Measurements from ENCODE around the gene IL18R1.

DNA sequence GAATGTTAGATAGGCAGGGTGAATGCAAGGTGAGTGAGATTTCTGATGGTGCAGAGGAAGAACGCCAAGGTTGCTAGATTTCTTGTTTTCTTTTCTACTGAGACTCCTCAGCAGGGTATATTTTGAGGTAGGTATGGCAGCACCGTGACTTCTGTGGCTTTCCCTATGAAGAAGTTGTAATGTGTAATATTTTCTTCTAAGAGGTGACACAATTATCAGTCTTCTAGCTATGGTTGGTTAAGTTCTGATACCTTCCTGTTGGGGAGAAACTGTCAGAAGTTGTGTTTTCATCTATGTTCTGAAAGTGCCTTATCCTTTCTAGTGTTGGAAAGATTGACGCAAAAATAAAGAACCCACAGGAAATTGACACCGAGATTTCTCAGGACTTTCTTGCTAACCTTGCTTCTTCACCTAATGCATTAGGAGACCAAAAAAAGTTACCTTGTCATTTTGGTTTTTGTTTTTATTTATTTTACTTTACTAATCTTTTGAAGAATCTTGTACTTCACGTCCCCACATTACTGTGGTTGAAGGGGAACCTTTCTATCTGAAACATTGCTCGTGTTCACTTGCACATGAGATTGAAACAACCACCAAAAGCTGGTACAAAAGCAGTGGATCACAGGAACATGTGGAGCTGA lies 11.9 kb downstream of the IL18R1 start:
- TF ChIP-seq, protein P1, sequence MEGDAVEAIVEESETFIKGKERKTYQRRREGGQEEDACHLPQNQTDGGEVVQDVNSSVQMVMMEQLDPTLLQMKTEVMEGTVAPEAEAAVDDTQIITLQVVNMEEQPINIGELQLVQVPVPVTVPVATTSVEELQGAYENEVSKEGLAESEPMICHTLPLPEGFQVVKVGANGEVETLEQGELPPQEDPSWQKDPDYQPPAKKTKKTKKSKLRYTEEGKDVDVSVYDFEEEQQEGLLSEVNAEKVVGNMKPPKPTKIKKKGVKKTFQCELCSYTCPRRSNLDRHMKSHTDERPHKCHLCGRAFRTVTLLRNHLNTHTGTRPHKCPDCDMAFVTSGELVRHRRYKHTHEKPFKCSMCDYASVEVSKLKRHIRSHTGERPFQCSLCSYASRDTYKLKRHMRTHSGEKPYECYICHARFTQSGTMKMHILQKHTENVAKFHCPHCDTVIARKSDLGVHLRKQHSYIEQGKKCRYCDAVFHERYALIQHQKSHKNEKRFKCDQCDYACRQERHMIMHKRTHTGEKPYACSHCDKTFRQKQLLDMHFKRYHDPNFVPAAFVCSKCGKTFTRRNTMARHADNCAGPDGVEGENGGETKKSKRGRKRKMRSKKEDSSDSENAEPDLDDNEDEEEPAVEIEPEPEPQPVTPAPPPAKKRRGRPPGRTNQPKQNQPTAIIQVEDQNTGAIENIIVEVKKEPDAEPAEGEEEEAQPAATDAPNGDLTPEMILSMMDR (IDR thresholded peaks at IDR 0.05), result no peak
- TF ChIP-seq POLR2A (IDR thresholded peaks at IDR 0.05) (no peak), POLR2AphosphoS5 (IDR thresholded peaks at IDR 0.05) (no peak)
